ENCODE data around the gene GGTA1.
"Not testable (repeated sequence)": the region's sequence is repeated elsewhere in the genome, so short reads cannot be mapped to it uniquely, and the experiment has no call there.

Gene GGTA1

GRCh38 chr9:121455527-121456239 lies 44.0 kb downstream of the GGTA1 start:
- DNase-seq: no peak

GRCh38 chr9:121454972-121455371 lies 44.7 kb downstream of the GGTA1 start:
- DNase-seq: no peak

- DNase-seq: no peak
Measured at GRCh38 chr9:121453232-121453892, 46.3 kb downstream of the GGTA1 start.

GRCh38 chr9:121452085-121452484 lies 47.6 kb downstream of the GGTA1 start:
- DNase-seq: no peak

GRCh38 chr9:121451586-121451985 lies 48.1 kb downstream of the GGTA1 start:
- no peak for DNase-seq

- DNase-seq: peak; percentile 21
Measured at GRCh38 chr9:121450241-121450640, 49.4 kb downstream of the GGTA1 start.

GRCh38 chr9:121449786-121450185 lies 49.9 kb downstream of the GGTA1 start:
- no peak for DNase-seq

- DNase-seq: no peak
Measured at GRCh38 chr9:121447321-121447834, 52.3 kb downstream of the GGTA1 start.

GRCh38 chr9:121445986-121446385 lies 53.7 kb downstream of the GGTA1 start:
- no peak for DNase-seq

- DNase-seq: no peak
Measured at GRCh38 chr9:121443981-121444380, 55.7 kb downstream of the GGTA1 start.

GRCh38 chr9:121441165-121441564 lies 58.5 kb downstream of the GGTA1 start:
- DNase-seq: no peak

GRCh38 chr9:121439711-121440664 lies 59.7 kb downstream of the GGTA1 start:
- no peak for DNase-seq

- no peak for DNase-seq
Measured at GRCh38 chr9:121439016-121439415, 60.6 kb downstream of the GGTA1 start.

- no peak for DNase-seq
Measured at GRCh38 chr9:121437891-121438290, 61.8 kb downstream of the GGTA1 start.

- not testable (repeated sequence) for DNase-seq
Measured at GRCh38 chr9:121437046-121437445, 62.6 kb downstream of the GGTA1 start.

- no peak for DNase-seq
Measured at GRCh38 chr9:121434969-121435368, 64.7 kb downstream of the GGTA1 start.

GRCh38 chr9:121427899-121428298 lies 71.7 kb downstream of the GGTA1 start:
- no peak for DNase-seq

GRCh38 chr9:121424024-121424432 lies 75.6 kb downstream of the GGTA1 start:
- DNase-seq: no peak

- DNase-seq: no peak
Measured at GRCh38 chr9:121411993-121412392, 87.7 kb downstream of the GGTA1 start.

- no peak for DNase-seq
Measured at GRCh38 chr9:121405899-121406298, 93.7 kb downstream of the GGTA1 start.

Data from NCI-H748 treated with DMSO at 0.1 percent for 48 hours (cell line).